ENCODE data around the gene TAC3.

DNA sequence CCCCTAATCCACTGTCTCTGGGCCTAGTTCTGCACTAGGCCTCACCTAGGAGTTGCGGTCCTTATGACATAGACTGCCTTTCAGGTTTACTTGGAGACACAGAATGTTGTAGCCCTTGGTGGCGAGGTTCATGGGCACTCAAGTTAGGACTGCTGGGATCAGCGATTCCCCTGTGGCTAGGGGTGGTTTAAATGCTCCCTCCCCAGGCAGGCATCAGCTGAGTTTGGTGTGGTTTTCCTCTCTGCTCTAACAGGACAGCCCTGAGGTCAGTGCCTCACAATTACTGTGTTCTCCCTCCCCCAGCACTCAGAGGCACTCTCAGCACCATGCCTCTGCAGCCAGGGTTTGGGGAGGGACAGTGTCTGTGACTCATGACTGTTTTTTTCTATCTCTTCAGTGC is 36.7 kb downstream of the TAC3 start:
- TF ChIP-seq, protein P1, sequence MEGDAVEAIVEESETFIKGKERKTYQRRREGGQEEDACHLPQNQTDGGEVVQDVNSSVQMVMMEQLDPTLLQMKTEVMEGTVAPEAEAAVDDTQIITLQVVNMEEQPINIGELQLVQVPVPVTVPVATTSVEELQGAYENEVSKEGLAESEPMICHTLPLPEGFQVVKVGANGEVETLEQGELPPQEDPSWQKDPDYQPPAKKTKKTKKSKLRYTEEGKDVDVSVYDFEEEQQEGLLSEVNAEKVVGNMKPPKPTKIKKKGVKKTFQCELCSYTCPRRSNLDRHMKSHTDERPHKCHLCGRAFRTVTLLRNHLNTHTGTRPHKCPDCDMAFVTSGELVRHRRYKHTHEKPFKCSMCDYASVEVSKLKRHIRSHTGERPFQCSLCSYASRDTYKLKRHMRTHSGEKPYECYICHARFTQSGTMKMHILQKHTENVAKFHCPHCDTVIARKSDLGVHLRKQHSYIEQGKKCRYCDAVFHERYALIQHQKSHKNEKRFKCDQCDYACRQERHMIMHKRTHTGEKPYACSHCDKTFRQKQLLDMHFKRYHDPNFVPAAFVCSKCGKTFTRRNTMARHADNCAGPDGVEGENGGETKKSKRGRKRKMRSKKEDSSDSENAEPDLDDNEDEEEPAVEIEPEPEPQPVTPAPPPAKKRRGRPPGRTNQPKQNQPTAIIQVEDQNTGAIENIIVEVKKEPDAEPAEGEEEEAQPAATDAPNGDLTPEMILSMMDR (IDR thresholded peaks at IDR 0.05) = no peak
- TF ChIP-seq EP300 (IDR thresholded peaks at IDR 0.05) = no peak
- TF ChIP-seq POLR2A (IDR thresholded peaks at IDR 0.05) = no peak
